Endometrium (tissue), 2 donors: ENCODE data around the gene CNN3.

Experiments used
- FAIRE-seq: peaks from 2 replicates; lab custom pipeline; 2012; peaks lifted over from hg19 to GRCh38; lab: Jason Lieb, UNC
- donor health status: control.
- donor health status: control.

CNN3 gene

DNA sequence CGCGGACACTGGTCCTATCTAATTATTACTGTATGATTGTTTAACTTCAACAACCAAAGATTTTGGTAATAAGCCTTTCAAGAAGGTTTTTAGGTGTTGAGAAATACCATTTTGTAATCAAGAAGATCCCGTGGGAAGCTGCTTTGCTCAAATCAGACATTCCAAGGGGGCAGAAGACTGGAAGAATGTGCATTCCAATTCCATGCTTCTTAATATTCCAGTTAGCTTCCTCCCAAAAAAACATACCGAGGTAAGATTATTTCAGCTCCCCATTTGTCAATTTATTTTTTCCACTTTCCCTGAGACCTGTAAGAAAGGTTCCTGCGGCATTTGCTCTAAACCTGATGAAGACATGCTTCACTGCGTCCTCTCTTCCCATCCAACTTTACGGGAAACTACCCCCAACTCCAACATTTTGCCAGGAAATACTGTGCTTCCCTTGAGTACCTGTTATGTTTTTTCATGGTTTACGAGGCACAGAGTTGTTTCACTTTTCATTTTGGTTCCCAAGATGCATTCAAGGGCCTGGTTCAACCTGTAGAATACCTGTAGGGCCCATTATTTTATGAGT lies 4.1 kb downstream of the CNN3 start:
- FAIRE-seq: no peak

DNA sequence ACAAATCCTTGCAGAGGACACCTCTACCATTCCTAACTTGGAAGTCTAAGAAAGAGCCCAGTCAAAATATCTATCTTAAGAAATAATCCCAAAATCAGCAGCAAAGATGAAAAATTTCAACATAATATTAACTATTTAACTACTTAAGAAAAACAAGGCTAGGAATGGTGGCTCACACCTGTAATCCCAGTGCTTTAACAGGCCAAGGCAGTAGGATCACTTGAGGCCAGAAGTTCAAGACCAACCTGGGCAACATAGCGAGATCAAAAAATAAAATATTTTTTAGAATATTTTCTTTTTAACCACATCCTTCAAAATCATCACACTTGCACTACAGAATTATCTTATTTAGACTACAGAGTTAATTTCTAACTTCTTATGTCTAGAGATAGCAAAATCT lies 4.9 kb downstream of the CNN3 start:
- FAIRE-seq: no peak

- FAIRE-seq: no peak
Measured at GRCh38 chr1:94920061-94920460, 6.8 kb downstream of the CNN3 start.

DNA sequence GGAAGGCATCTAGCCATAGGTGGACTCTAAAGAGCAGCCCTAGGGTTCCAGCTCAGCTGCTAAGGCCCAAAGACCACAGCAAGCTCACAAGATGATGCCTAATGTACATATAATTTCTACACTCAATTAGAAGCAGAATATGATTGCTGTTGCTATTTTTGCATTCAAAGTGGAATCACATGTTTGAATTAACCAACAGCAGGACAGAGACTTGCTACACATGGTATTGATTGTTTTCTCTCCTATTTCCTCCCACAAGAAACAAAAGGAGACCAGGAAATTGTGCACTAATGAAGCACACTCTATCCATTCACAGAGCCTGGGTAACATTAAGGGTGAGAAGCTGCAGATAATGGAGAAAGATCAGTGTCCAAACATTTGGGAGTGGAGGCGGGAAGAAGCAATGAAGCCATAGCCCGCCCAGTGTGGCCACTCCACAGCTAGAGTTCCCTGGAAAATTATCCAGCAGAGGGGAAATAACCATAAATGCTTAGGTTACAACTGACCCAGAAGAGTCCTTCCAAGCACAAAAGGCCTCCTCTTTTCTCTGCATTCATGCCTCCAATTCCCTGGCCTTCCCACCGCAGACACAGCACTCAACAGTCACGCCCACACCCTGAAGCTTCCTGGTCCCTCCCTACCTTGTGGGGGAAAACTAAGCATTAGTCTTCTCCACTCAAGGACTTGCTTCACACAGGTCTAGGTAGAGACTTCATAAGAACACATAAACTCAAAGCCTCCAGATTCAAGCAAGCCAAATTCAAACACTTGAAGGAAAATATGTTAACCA lies 7.5 kb downstream of the CNN3 start:
- FAIRE-seq: no peak

GRCh38 chr1:94917251-94917650 lies 9.7 kb downstream of the CNN3 start:
- no peak for FAIRE-seq

GRCh38 chr1:94912263-94913184 lies 14.4 kb downstream of the CNN3 start:
- FAIRE-seq: no peak

GRCh38 chr1:94909486-94909885 lies 17.4 kb downstream of the CNN3 start:
- FAIRE-seq: no peak

- FAIRE-seq: no peak
Measured at GRCh38 chr1:94908965-94909364, 17.9 kb downstream of the CNN3 start.

GRCh38 chr1:94908190-94908589 lies 18.7 kb downstream of the CNN3 start:
- FAIRE-seq: no peak

- FAIRE-seq: peak; percentile 91
Measured at GRCh38 chr1:94907136-94907535, 19.8 kb downstream of the CNN3 start.

GRCh38 chr1:94906382-94906781 lies 20.5 kb downstream of the CNN3 start:
- FAIRE-seq: no peak

DNA sequence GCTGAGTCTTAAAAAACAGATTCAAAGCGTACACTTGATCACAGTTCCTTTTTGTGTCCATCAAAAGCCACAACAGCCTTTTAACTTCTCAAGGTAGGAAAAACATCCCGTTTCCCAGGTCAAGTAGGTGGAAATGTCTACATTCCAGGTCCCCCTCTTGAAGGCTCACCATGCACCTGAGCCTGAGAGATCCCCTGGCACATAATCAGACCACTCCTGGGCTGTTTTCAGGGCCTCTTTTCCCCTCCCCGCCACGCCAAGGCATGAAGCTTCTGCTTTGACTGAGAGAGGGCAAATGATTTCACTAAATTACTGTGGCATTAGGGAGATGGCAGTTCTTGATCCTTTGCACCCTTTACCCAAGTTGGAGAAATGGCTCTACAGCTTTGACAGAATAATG lies 21.7 kb downstream of the CNN3 start:
- FAIRE-seq: no peak

- no peak for FAIRE-seq
Measured at GRCh38 chr1:94903280-94904009, 23.5 kb downstream of the CNN3 start.

DNA sequence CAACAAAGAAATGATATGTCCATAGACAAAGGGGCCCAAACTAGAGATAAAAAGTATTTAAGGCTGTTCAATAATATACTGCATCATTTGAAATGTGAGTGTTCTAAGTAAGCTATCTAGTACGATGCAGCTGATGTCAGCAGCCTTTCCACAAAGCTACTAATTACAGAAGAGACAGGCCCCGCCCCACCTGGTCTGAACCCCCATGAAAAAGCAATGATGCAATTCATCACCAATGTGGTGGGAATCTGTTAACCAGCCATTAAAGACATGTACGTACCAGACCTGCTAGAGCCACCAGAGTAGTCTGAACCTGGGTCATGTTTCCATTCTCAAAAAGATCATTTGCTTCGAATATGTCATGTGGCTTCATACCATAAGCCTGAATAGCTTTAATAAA lies 25.1 kb downstream of the CNN3 start:
- no peak for FAIRE-seq

- FAIRE-seq: no peak
Measured at GRCh38 chr1:94899756-94900155, 27.2 kb downstream of the CNN3 start.

DNA sequence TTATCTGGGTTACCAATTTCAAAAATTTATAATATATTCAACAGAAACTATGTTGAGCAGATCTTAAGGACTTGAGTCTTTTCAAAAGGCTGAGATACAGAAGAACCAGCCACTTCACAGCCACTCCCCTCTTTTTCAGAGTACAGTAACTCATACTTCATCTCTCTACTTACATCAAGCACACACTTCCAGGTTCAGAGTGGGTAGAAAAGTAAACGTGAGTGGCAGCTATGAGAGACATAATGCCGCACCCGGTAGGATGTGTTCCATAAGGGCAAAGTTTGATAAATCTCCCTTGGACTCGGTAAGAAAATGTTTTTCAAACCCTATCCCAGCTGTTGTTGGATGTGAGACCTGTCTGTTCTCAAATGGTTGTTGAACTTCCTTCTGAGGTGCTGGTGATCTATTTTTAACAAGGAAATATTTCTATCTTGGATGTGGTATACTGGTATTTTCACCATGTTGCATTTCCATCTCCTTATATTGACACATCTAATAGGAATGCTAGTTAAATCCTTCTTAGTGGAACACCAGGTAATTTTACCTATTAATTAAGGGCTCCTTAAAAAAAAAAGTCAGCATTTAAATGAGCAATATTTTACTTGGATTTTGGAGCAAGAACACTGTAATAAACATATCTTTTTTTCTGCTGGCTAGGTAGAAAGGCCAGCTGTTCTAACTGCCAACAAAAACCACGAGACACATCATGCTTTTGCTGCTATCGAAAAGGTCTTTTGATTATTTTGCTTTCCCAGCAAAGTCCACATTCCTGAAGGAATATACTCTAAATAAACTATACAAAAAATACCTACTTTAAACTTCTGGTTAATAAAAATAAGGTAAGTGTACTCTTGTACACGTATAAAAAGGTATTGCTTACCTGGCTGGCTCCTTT lies 28.2 kb downstream of the CNN3 start:
- no peak for FAIRE-seq

GRCh38 chr1:94895518-94895917 lies 31.4 kb downstream of the CNN3 start:
- FAIRE-seq: no peak

GRCh38 chr1:94894630-94895029 lies 32.3 kb downstream of the CNN3 start:
- FAIRE-seq: no peak

DNA sequence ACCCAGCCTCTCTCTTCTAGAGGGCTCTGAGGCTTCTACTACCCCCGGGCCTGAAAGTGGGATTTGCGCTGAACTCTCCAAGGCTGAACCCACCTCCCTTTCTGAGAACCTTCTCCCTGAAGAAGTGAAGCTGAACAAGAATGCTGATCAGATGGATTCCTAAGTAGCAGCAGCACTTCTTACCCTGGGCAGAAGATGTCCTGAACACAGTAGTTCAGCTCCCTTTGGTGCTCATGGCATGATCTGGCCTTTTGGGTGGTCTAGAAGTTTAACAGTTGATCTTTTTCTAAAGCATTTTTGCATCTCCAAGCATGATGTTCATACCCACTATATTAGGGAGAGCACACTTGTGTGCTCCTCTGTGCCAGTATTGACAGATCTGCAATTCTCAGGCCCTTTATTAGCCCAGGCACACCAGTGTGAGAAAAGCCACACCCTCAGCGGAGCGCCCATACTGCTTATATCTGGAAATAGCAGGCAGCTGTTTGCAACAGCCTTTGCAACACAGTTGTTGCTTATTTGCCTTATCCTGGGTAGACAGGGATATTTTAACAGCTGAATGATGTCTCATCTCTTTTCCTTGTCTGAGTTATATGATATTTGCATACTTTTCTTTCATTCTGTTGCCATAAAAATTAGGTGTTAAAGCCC lies 34.2 kb downstream of the CNN3 start:
- FAIRE-seq: no peak

- FAIRE-seq: no peak
Measured at GRCh38 chr1:94888201-94888600, 38.7 kb downstream of the CNN3 start.
